HG03439 (cell line): ENCODE data around the gene FAM184A.
"Not testable (repeated sequence)": the region's sequence is repeated elsewhere in the genome, so short reads cannot be mapped to it uniquely, and the experiment has no call there.

Experiments
- ATAC-seq: cut with Tn5 transposase; IDR thresholded peaks from one replicate; pipeline ENCODE4 v1.9.1; 2021; ENCODE audit warnings: mild to moderate bottlenecking, moderate library complexity; ENCODE audit not compliant: unreplicated experiment

The FAM184A gene

DNA sequence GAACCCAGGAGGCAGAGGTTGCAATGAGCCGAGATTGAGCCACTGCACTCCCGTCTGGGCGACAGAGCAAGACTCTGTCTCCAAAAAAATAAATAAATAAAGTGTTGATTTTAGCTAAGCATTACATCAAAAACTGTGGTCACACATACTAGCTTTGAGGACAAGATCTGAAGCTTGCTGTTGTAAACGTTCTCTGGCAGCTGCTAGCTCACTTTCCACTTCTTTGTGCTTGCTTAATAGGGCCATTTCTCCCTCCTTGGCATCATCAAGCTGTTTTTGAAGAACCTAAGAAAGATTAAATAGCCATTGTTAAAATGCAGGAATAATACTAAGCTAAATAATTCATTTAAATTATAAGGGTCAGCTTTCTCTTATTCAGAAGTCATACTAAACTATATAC, 55.7 kb downstream of the FAM184A start:
- no peak for ATAC-seq

- no peak for ATAC-seq
Observed at GRCh38 chr6:119020597-119021561, 57.6 kb downstream of the FAM184A start.

- ATAC-seq = not testable (repeated sequence)
Observed at GRCh38 chr6:119015165-119015564, 63.3 kb downstream of the FAM184A start.

GRCh38 chr6:119012521-119012920, 65.9 kb downstream of the FAM184A start:
- ATAC-seq = no peak

DNA sequence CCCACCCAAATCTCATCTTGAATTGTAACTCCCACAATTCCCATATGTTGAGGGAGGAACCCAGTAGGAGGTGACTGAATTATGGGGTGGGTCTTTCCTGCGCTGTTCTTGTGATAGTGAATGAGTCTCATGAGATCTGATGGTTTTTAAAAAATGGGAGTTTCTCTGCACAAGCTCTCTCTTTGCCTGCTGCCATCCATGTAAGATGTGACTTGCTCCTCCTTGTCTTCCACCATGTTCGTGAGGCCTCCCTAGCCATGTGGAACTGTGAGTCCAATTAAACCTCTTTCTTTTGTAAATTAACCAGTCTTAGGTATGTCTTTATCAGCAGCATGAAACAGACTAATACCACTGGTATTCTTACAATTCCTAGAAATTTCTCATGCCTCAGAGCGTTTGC, 69.2 kb downstream of the FAM184A start:
- ATAC-seq = not testable (repeated sequence)

- ATAC-seq = no peak
Observed at GRCh38 chr6:119006974-119007373, 71.5 kb downstream of the FAM184A start.

DNA sequence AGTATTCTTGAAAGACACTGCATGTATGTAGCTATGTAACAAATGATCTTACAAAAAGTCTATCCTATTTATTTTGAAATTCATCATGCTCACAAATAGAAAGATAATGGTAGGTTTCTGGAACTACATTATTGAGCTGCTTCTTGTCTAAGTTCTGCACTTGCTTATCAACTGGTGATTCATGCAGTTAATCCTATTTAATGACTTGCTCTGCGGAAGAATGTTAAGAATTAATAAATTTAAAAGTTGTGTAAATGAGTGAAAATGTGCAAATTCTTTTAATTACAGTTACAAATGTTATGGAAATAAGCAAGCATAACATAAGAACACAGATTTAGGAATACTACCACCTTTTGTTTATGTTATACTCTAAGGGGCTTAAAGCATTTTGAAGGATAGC, 76.4 kb downstream of the FAM184A start:
- ATAC-seq = no peak

- ATAC-seq = no peak
Observed at GRCh38 chr6:118999494-119000040, 78.9 kb downstream of the FAM184A start.

DNA sequence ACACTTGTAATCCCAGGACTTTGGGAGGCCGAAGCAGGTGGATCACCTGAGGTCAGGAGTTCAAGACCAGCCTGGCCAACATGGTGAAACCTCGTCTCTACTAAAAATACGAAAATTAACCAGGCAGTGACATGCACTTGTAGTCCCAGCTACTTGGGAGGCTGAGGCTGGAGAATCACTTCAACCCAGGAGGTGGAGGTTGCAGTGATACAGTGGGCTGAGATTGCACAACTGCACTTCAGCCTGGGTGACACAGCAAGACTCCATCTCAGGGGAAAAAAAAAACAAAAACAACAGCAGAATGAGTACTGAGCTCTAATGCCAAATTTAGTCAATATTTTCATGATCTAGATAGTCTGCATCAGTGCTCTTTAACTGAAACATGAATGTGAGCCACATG, 81.0 kb downstream of the FAM184A start:
- ATAC-seq = not testable (repeated sequence)

- no peak for ATAC-seq
Observed at GRCh38 chr6:118996289-118996820, 82.1 kb downstream of the FAM184A start.

DNA sequence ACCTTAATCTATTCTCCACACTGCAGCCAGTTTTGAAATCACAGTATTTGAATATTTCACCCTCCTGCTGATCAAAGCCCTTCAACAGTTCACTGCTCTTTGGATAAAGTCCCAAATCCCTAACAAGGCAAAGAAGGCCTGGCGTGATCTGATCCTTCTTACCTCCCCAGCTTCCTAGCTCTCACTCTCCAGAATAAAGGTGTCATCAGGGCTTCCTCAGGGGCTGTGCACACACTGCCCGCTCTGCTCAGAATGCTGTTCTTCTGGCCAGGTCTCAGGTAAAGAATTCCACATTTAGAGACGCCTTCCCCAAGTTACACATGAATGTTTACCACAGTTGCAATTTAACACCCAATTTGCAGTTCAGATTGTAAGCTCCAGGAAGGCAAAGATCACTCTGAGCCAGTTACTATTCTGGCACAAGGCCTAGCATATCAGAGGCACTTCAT, 84.6 kb downstream of the FAM184A start:
- no peak for ATAC-seq

DNA sequence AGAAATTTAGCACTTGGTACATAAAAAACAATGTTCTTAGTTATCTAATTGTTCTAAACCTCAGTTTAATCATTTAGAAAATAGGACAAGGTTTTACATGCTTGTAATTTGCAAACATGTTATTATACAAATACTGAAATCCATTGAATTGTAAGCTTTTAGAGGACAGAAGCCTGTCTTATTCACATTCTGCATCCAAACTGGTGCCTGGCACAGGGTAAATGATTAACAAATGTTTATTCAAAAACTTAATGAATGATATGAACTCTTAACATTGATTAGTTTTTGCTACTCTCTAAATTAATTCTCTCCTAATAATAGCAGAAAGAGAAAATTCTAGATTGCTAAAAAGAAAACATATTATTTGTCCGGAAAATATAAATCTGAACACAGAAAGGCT, 85.1 kb downstream of the FAM184A start:
- no peak for ATAC-seq

- ATAC-seq = no peak
Observed at GRCh38 chr6:118992186-118992795, 86.2 kb downstream of the FAM184A start.

DNA sequence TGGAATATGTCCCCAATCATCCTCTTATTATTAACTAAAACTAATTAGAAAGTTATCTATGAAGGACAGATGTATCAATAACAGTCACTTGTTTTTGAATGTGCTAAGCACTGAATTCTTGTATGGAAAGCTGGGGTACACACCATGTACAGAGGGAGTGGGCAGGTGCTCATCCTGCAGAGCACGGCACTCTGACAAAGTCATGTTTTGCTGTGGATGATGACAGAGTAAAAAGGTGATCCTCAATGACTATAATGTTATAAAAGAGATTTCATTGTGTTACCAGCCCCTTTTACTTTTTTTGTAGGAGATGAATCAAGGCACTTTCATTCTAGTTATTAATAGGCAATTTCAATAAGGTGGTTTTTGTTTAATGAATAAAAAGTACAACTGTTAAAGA, 92.2 kb downstream of the FAM184A start:
- no peak for ATAC-seq

DNA sequence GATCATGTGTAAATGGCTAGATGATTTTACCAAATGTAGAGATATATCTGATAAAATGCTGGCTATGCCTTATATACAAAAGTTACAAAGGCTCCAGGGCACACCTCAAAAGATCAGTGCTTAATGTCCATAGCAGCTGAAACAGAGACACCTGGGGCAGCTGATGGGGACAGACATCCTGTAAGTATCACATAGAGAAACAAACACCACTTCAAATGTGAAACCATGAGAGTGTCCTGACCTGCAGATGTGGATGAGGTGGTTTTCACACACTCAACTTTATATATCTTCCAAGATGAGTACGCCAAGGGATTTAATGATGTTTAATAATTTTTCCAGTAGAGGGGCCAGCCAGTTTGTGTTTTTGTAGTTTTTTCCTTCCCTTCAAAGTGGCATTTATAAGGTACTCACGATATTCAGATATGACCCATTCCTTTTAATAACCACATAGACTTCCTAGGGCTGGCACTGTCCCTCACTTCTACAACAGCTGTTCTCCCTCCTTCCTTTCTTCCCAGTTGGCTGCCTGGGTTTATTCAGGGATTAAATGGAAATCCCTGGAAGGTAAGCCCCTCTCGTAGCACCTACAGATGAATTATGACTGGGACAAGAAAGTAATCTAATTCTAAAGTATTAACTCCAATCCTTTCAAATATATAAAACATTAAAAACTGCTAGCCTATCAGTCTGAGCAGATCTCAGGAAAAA, 93.2 kb downstream of the FAM184A start:
- ATAC-seq = no peak

GRCh38 chr6:118984342-118984741, 94.1 kb downstream of the FAM184A start:
- ATAC-seq = no peak

DNA sequence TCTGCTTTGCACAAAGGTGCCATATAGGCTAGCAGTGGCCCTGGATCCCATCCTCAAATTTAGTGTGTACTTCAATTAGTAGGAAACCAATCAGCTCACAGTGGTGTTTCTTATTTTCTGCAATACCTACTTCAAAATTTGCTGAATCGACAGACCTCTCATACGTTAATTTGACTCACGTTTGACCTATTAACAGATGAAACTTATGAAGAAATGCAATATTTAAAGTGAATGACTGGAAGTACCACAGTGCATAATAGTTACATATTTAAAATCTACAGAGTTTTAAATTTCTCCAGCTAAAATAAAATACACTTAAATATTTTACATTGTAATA, 95.9 kb downstream of the FAM184A start:
- no peak for ATAC-seq

DNA sequence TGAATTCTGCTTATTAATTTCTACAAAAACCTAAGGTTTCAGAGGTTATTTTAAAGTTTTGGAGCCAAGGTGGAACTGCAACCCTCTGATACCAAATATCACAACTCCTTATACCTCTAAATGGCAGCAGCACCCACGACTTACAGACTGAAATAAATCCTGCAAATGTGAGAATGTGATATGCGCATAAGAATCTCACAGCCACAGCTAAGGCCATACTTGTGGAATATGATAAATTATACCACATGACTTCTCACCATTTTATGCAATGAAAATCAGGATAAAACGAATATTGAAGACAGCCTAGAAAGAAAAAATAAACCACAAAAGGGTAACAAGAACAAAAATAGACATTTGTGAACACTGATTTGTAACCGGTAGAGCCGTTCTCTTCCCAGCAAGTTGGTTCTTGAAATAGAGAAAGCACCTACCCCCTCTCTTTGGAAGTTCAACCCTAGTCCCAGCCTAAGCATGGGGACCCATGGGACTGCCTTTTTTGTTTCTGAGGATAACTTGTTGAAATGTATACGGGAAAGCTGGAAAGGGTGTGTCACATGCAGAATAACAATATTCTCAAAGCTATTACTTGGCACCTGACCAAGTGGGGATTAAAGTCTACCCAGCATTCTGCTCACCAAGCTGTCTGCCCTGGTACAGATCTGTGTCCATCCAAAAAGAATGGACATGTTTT, 96.4 kb downstream of the FAM184A start:
- ATAC-seq = no peak

- no peak for ATAC-seq
Observed at GRCh38 chr6:118980063-118980462, 98.4 kb downstream of the FAM184A start.

DNA sequence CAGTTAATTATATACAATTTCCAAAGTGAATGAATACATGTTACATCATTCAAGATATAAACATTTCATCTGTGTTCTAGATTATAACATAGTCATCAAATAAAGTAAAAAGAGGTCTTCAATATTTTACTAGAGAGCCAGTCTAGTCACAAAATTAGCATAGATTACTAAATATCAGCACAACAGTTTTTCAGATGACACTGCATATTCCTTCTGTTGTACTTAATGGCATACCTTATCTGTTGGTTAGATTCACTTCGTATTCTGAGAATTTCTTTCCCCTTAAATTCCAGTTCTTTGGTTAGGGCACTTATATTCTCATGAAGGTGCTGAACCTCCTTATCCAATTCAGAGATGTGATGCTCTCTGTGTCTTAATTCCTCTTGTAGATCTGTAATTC, 103.7 kb downstream of the FAM184A start:
- ATAC-seq = no peak

GRCh38 chr6:118971682-118972081, 106.8 kb downstream of the FAM184A start:
- ATAC-seq = no peak
